HG02610 (cell line): ENCODE measurements around the gene THADA.
"Not testable (repeated sequence)": the region's sequence is repeated elsewhere in the genome, so short reads cannot be mapped to it uniquely, and the experiment has no call there.

Experiments used
- ATAC-seq: cut with Tn5 transposase; IDR thresholded peaks from one replicate; pipeline ENCODE4 v1.9.1; 2021; ENCODE audit warnings: mild to moderate bottlenecking, moderate library complexity; ENCODE audit not compliant: unreplicated experiment

THADA gene

DNA sequence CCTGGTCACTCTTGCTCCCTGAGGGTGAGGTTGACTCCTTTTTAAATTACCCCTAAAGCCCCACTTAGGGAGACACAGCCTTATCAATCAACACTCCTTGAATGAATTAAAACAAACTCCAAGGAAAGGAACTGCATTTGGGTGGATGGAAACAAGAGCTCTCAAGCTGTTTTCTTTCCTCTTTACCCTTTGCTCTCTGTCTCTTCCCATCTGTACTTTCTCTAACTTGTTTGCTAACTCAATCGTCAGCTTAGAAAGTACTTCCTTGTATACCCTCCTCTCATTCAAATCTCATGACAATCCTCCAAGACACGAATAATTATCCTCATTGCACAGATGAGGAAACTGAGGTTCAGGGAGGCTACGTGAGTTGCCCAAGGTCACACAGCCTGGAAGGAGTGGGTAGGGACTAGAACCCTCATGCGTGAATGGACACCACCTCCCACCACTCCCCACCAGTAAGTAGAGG, 402.2 kb downstream of the THADA start:
- ATAC-seq = no peak

GRCh38 chr2:43192744-43193651, 402.8 kb downstream of the THADA start:
- no peak for ATAC-seq

GRCh38 chr2:43191947-43192516, 403.8 kb downstream of the THADA start:
- no peak for ATAC-seq

GRCh38 chr2:43190311-43191052, 405.4 kb downstream of the THADA start:
- ATAC-seq = no peak

DNA sequence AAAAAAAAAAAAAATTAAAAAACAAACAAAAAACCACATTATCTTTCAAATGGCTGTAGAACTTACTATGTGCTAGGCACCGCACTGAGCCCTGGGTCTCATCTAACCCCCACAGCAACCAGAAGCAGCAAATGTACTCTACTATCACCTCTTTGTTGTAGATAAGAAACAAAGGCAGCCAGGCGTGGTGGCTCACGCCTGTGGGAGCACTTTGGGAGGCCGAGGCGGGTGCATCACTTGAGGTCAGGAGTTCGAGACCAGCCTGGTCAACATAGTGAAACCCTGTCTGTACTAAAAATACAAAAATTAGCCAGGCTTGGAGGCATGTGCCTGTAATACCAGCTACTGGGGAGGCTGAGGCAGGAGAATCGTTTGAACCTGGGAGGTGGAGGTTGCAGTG, 406.0 kb downstream of the THADA start:
- ATAC-seq = not testable (repeated sequence)

- ATAC-seq = no peak
These were observed 407.1 kb downstream of the THADA start for GRCh38 chr2:43188561-43189386.

- ATAC-seq = no peak
These were observed 409.0 kb downstream of the THADA start for GRCh38 chr2:43186679-43187374.

DNA sequence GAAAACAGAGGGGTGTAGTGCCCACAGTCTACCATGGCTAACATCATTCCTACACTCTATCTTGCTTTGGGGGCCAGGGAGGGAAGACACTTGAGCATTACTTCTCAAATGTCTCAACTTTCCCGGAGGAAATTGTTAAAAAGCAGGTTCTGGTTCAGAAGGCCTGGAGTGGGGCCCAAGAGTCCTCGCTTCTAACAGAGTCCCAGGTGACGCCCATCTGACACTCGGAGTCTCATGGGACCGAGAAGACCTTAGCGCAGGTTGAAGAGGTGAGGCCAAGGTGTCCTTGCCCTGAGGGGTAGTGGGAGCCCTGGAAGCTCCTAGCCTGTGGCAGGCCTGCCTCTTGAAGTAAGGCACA, 409.5 kb downstream of the THADA start:
- no peak for ATAC-seq

DNA sequence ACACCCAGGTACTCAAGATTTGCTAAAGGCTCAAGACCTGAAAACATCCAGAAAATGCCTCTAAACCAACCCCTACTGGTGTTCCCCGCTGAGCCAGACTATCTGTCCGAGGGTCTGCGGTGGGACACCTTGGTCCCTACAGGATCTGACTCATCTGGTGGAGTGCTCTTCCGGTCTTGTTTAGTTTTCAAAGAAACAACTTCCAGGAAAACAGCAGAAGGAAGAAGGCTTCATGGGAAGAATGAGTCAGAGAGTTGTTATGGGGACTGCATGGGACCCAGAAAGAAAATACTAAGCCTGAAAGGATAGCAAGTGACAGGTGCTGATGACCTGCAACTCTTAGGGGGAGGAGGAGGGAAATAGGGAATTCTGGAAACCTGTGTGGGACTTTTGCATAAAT, 410.7 kb downstream of the THADA start:
- ATAC-seq = no peak

GRCh38 chr2:43184339-43184895, 411.4 kb downstream of the THADA start:
- no peak for ATAC-seq

DNA sequence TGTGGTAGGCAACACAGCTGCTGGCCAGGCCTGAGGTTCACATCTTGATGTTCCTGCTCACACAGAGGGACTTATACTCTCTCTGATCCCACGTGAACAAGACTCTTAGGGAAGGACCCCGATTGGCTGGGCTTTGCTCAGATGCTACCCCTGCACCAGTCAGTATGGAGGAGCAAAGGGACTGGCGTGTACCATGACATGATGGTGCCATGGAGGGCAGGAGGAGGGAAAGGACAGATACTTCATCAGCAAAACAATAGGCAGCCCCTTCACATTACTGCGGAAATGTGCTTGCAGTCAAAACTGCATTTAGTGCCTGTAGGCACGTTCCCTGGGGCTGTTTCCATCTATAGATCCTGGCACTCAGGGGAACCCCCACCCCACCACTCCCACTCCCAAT, 412.1 kb downstream of the THADA start:
- ATAC-seq = no peak

- ATAC-seq = no peak
These were observed 414.9 kb downstream of the THADA start for GRCh38 chr2:43180897-43181296.
